COR-L47 (cell line): Measurements from ENCODE around the gene RASGRP4.
"Not testable (repeated sequence)": the region's sequence is repeated elsewhere in the genome, so short reads cannot be mapped to it uniquely, and the experiment has no call there.

Experiments used
- DNase-seq: peaks from one replicate; lab custom pipeline; 2025; lab: John Stamatoyannopoulos, UW

Gene RASGRP4

GRCh38 chr19:38417146-38417543 lies 8.9 kb downstream of the RASGRP4 start:
- no peak for DNase-seq

GRCh38 chr19:38413416-38413815 lies 12.6 kb downstream of the RASGRP4 start:
- DNase-seq: no peak

GRCh38 chr19:38412961-38413360 lies 13.1 kb downstream of the RASGRP4 start:
- DNase-seq: no peak

GRCh38 chr19:38412491-38412890 lies 13.5 kb downstream of the RASGRP4 start:
- DNase-seq: no peak

- DNase-seq: not testable (repeated sequence)
These were observed 14.1 kb downstream of the RASGRP4 start for GRCh38 chr19:38411898-38412297.

- DNase-seq: no peak
These were observed 14.8 kb downstream of the RASGRP4 start for GRCh38 chr19:38411041-38411712.

GRCh38 chr19:38410407-38410806 lies 15.6 kb downstream of the RASGRP4 start:
- not testable (repeated sequence) for DNase-seq

GRCh38 chr19:38409631-38410133 lies 16.3 kb downstream of the RASGRP4 start:
- DNase-seq: no peak

GRCh38 chr19:38405276-38405675 lies 20.7 kb downstream of the RASGRP4 start:
- DNase-seq: no peak

GRCh38 chr19:38404858-38405257 lies 21.2 kb downstream of the RASGRP4 start:
- DNase-seq: no peak

GRCh38 chr19:38402967-38403674 lies 22.9 kb downstream of the RASGRP4 start, which contains the start of gene FAM98C:
FAM98C (plus strand) TSS chr19:38403093; CDS start chr19:38403154, 61 bp downstream.
- peak; percentile 95 for DNase-seq

- DNase-seq: no peak
These were observed 23.4 kb downstream of the RASGRP4 start for GRCh38 chr19:38402623-38402966.

- DNase-seq: no peak
These were observed 24.9 kb downstream of the RASGRP4 start for GRCh38 chr19:38401148-38401547.

GRCh38 chr19:38400361-38400760 lies 25.7 kb downstream of the RASGRP4 start:
- DNase-seq: no peak

GRCh38 chr19:38399537-38399936 lies 26.5 kb downstream of the RASGRP4 start:
- DNase-seq: no peak

GRCh38 chr19:38399081-38399480 lies 26.9 kb downstream of the RASGRP4 start:
- DNase-seq: no peak

- no peak for DNase-seq
These were observed 30.5 kb downstream of the RASGRP4 start for GRCh38 chr19:38395381-38396114.

- DNase-seq: no peak
These were observed 31.5 kb downstream of the RASGRP4 start for GRCh38 chr19:38394488-38394887.

- no peak for DNase-seq
These were observed 33.2 kb downstream of the RASGRP4 start for GRCh38 chr19:38392707-38393308.

- no peak for DNase-seq
These were observed 34.0 kb downstream of the RASGRP4 start for GRCh38 chr19:38391911-38392464.

- no peak for DNase-seq
These were observed 35.8 kb downstream of the RASGRP4 start for GRCh38 chr19:38389957-38390924.
